Tibial nerve (tissue), 4 donors: ENCODE measurements around the gene SUPT20HL1. TPM values are rescaled to one million over a fixed set of nuclear protein-coding genes. Genes with fewer than 3 reads are reported as not detected.

Experiments
- DNase-seq, 2 donors: peaks; one replicate each; pipeline ENCODE4 v3.0.0-alpha.2; 2019; ENCODE audit warnings: low spot score in 2 of 2
- H3K27ac ChIP-seq, 4 donors: fragments of 200-600 bp; sonication (generic) in 3 of 4; one replicate each; pipeline ENCODE4 v1.5.1; 2017 to 2019; ENCODE audit warnings: mild to moderate bottlenecking in 1 of 4
- H3K27me3 ChIP-seq, 2 donors: fragments of 200-600 bp; sonication (generic) in 1 of 2; one replicate each; pipeline versions ENCODE4 v1.5.1 to v1.6.0; 2017 to 2019
- H3K36me3 ChIP-seq, 3 donors: fragments of 200-600 bp; sonication (generic); one replicate each; pipeline ENCODE4 v1.5.1; 2018 to 2019
- H3K4me1 ChIP-seq, 4 donors: fragments of 200-600 bp; sonication (generic) in 3 of 4; one replicate each; pipeline ENCODE4 v1.5.1; 2017 to 2019
- H3K4me3 ChIP-seq, 4 donors: fragments of 200-600 bp; sonication (generic) in 3 of 4; one replicate each; pipeline ENCODE4 v1.5.1; 2017 to 2019; ENCODE audit warnings: mild to moderate bottlenecking in 1 of 4, moderate library complexity in 1 of 4
- H3K9me3 ChIP-seq, 4 donors: fragments of 200-600 bp; sonication (generic) in 3 of 4; one replicate each; pipeline ENCODE4 v1.5.1; 2017 to 2019
- CTCF ChIP-seq, 5 experiments: fragments of 200-600 bp in 3 of 5; fragments of 450-650 bp in 2 of 5; sonication (generic) in 3 of 5; IDR thresholded peaks; one replicate each; pipeline ENCODE4 v1.5.1; 2016 to 2019; ENCODE audit warnings: antibody characterized with exemption in 5 of 5, mild to moderate bottlenecking in 3 of 5, moderate library complexity in 2 of 5
- EP300 ChIP-seq, 2 donors: sonication (generic); formaldehyde crosslinking; IDR thresholded peaks; one replicate each; pipeline ENCODE4 v1.6.1; 2017; ENCODE audit warnings: antibody characterized with exemption in 2 of 2, mild to moderate bottlenecking in 1 of 2
- POLR2A ChIP-seq, 2 donors: fragments of 450-650 bp; IDR thresholded peaks; one replicate each; pipeline ENCODE4 v1.6.1; 2017; ENCODE audit warnings: antibody characterized with exemption in 2 of 2, mild to moderate bottlenecking in 2 of 2, moderate library complexity in 2 of 2
- WGBS, 2 donors: methylation state at CpG; one replicate each; pipeline ENCODE4 v1.1.5; 2018; 5-methylcytosine and 5-hydroxymethylcytosine counted together
- total RNA-seq, 4 donors: library from RNA; depleted of rRNA; stranded (reverse); fragments of >200 nt; gene quantifications; one replicate each; pipeline ENCODE4 v1.1.0, GENCODE V29; 2016

The SUPT20HL1 gene
- total RNA-seq, 4 donors from 2014 or later: 0.42 TPM; not detected in 3

- WGBS, 2 donors: 65 to 68% methylated on average over 1 of the region's 1 CpG
- H3K36me3 ChIP-seq: no peaks in the 10 kb centered on the region
- no peak overlapping the region for H3K27ac ChIP-seq
- no peak overlapping the region for H3K4me3 ChIP-seq
- H3K27me3 ChIP-seq: peaks cover 0 to 5% of the 10 kb centered on the region in 2 donors
- H3K4me1 ChIP-seq: no peaks in the 10 kb centered on the region
- no peaks in the 10 kb centered on the region for H3K9me3 ChIP-seq
- no peak for DNase-seq
- no peak for TF ChIP-seq POLR2A (IDR thresholded peaks at IDR 0.05)
- no peak for TF ChIP-seq EP300 (IDR thresholded peaks at IDR 0.05)
- no peak for TF ChIP-seq CTCF (IDR thresholded peaks at IDR 0.05)
Measured at GRCh38 chrX:24333371-24333770, 27.1 kb upstream of the SUPT20HL1 start.

DNA sequence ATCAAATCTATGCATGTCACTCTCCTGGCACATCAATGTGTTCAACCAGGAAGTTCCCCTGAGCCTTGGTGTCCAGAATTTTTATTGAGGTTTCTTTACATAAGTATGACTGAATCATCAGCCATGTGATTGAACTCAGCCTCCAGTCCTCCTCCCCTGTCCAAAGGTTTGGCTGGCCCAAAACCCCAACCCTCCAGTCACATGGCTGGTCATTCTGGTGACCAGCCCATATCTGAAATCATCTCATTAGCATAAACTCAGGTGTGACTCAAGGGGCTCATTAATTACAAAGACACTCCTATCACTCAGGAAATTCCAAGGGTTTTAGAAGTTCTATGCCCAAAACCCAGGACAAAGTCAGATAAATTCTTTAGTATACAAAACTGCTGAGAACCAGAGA lies 26.0 kb upstream of the SUPT20HL1 start:
- no peak overlapping the region for H3K27ac ChIP-seq
- no peak overlapping the region for H3K4me3 ChIP-seq
- no peak for TF ChIP-seq CTCF (IDR thresholded peaks at IDR 0.05)
- TF ChIP-seq EP300 (IDR thresholded peaks at IDR 0.05): no peak
- TF ChIP-seq POLR2A (IDR thresholded peaks at IDR 0.05): no peak
- DNase-seq: no peak
- no peaks in the 10 kb centered on the region for H3K4me1 ChIP-seq
- H3K9me3 ChIP-seq: no peaks in the 10 kb centered on the region
- H3K36me3 ChIP-seq: no peaks in the 10 kb centered on the region
- peaks cover 0 to 5% of the 10 kb centered on the region in 2 donors for H3K27me3 ChIP-seq

- TF ChIP-seq POLR2A (IDR thresholded peaks at IDR 0.05): no peak
- TF ChIP-seq EP300 (IDR thresholded peaks at IDR 0.05): no peak
- no peak for TF ChIP-seq CTCF (IDR thresholded peaks at IDR 0.05)
- Histone ChIP-seq H3K9me3 (no peaks in the 10 kb centered on the region), H3K36me3 (no peaks in the 10 kb centered on the region), H3K27ac (no peak overlapping the region), H3K4me1 (no peaks in the 10 kb centered on the region), H3K4me3 (no peak overlapping the region), H3K27me3 (peaks cover 0 to 5% of the 10 kb centered on the region in 2 donors)
- 40 to 78% methylated on average over 1 of the region's 1 CpG for WGBS, 2 donors
- no peak for DNase-seq
Measured at GRCh38 chrX:24335871-24336270, 24.6 kb upstream of the SUPT20HL1 start.

- H3K9me3 ChIP-seq: no peaks in the 10 kb centered on the region
- H3K4me3 ChIP-seq: no peak overlapping the region
- TF ChIP-seq EP300 (IDR thresholded peaks at IDR 0.05) (no peak), CTCF (IDR thresholded peaks at IDR 0.05) (no peak), POLR2A (IDR thresholded peaks at IDR 0.05) (no peak)
- no peaks in the 10 kb centered on the region for H3K36me3 ChIP-seq
- no peak for DNase-seq
- H3K27me3 ChIP-seq: peaks cover 0 to 23% of the 10 kb centered on the region in 2 donors
- no peaks in the 10 kb centered on the region for H3K4me1 ChIP-seq
- no peak overlapping the region for H3K27ac ChIP-seq
Measured at GRCh38 chrX:24339911-24340310, 20.5 kb upstream of the SUPT20HL1 start.

DNA sequence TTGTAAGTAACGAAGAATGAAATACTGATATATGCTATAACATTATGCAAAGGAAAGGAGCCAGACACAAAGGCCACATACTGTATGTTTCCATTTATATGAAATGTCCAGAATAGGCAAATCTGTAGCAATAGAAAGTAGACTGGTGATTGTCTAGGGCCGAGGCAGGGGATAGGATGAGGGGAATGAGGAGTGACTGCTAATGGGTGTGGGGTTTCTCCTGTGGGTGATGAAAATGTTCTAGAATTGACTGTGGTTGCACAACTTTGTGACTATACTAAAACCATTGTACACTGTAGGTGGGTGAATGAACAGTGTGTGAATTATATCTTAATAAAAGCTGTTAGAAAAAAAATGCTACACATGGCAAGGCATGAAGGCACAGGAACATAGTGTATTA lies 19.9 kb upstream of the SUPT20HL1 start:
- no peak overlapping the region for H3K4me3 ChIP-seq
- H3K27ac ChIP-seq: no peak overlapping the region
- peaks cover 0 to 23% of the 10 kb centered on the region in 2 donors for H3K27me3 ChIP-seq
- no peaks in the 10 kb centered on the region for H3K9me3 ChIP-seq
- DNase-seq: no peak
- no peaks in the 10 kb centered on the region for H3K36me3 ChIP-seq
- TF ChIP-seq EP300 (IDR thresholded peaks at IDR 0.05) (no peak), CTCF (IDR thresholded peaks at IDR 0.05) (no peak), POLR2A (IDR thresholded peaks at IDR 0.05) (no peak)
- H3K4me1 ChIP-seq: no peaks in the 10 kb centered on the region
- WGBS, 2 donors: 80 to 91% methylated on average over 2 of the region's 2 CpGs
